HepG2 (cell line): ENCODE results near the gene CADM2. TPM values are rescaled to one million over a fixed set of nuclear protein-coding genes. Genes with fewer than 3 reads are reported as not detected.
A peak's percentile ranks its signal among the peaks of the same experiment; 100 is the strongest.

ENCODE experiments used
- ATM ChIP-seq: fragments of 450-650 bp; IDR thresholded peaks from 2 replicates; pipeline ENCODE4 v1.7.1; 2017; ENCODE audit warnings: mild to moderate bottlenecking, borderline replicate concordance
- BORCS8-MEF2B ChIP-seq: sonication (generic); formaldehyde crosslinking; IDR thresholded peaks from 2 replicates; pipeline ENCODE4 v1.8.0; 2022; ENCODE audit warnings: mild to moderate bottlenecking, missing genetic modification reagents
- ISX ChIP-seq: sonication (generic); formaldehyde crosslinking; conservative IDR thresholded peaks from 2 replicates; pipeline ENCODE4 v1.5.0; 2020; ENCODE audit warnings: missing genetic modification reagents
- MEIS1 ChIP-seq: sonication (generic); formaldehyde crosslinking; IDR thresholded peaks from 2 replicates; pipeline ENCODE4 v1.9.0; 2021; ENCODE audit warnings: mild to moderate bottlenecking, missing genetic modification reagents, moderate library complexity, borderline replicate concordance
- MYC ChIP-seq: sonication (generic); formaldehyde crosslinking; IDR thresholded peaks from 2 replicates; pipeline ENCODE4 v1.9.0; 2021; ENCODE audit warnings: missing genetic modification reagents, borderline replicate concordance
- NCOA5 ChIP-seq: sonication (generic); formaldehyde crosslinking; IDR thresholded peaks from 2 replicates; pipeline ENCODE4 v1.4.0; 2020; ENCODE audit warnings: missing genetic modification reagents
- NONO ChIP-seq, 2 experiments: fragments of 450-650 bp in 1 of 2; sonication (generic) in 1 of 2; formaldehyde crosslinking in 1 of 2; IDR thresholded peaks in 1 of 2; conservative IDR thresholded peaks in 1 of 2; 2 replicates each; pipeline versions ENCODE4 v1.6.1 to v1.8.0; 2017 to 2022; ENCODE audit warnings: mild to moderate bottlenecking in 1 of 2, missing genetic modification reagents in 1 of 2, moderate library complexity in 1 of 2
- NR1H2 ChIP-seq: sonication (generic); formaldehyde crosslinking; IDR thresholded peaks from 2 replicates; pipeline ENCODE4 v1.8.1; 2022; ENCODE audit warnings: low read depth, missing genetic modification reagents, borderline replicate concordance
- NRL ChIP-seq: sonication (generic); formaldehyde crosslinking; IDR thresholded peaks from 2 replicates; pipeline ENCODE4 v1.5.0; 2020; ENCODE audit warnings: missing genetic modification reagents, mild to moderate bottlenecking, moderate library complexity, borderline replicate concordance
- POLR2AphosphoS5 ChIP-seq: IDR thresholded peaks from 2 replicates; pipeline ENCODE4 v1.6.1; 2012; ENCODE audit warnings: low read depth, low read length
- SIX4 ChIP-seq: sonication (generic); formaldehyde crosslinking; IDR thresholded peaks from 2 replicates; pipeline ENCODE4 v1.4.0; 2020; ENCODE audit warnings: missing genetic modification reagents
- UBTF ChIP-seq: sonication (generic); formaldehyde crosslinking; IDR thresholded peaks from 2 replicates; pipeline ENCODE4 v1.4.0; 2020; ENCODE audit warnings: mild to moderate bottlenecking, missing genetic modification reagents
- ZBTB2 ChIP-seq: sonication (generic); formaldehyde crosslinking; IDR thresholded peaks from 2 replicates; pipeline ENCODE4 v1.8.0; 2022; ENCODE audit warnings: low read depth, missing genetic modification reagents
- ZBTB37 ChIP-seq: sonication (generic); formaldehyde crosslinking; IDR thresholded peaks from 2 replicates; pipeline ENCODE4 v1.4.0; 2020; ENCODE audit warnings: mild to moderate bottlenecking, missing genetic modification reagents
- ZNF446 ChIP-seq: sonication (generic); formaldehyde crosslinking; IDR thresholded peaks from 2 replicates; pipeline ENCODE4 v1.5.0; 2020; ENCODE audit warnings: mild to moderate bottlenecking, missing genetic modification reagents
- ZNF484 ChIP-seq: sonication (generic); formaldehyde crosslinking; IDR thresholded peaks from 2 replicates; pipeline ENCODE4 v1.5.1; 2020; ENCODE audit warnings: mild to moderate bottlenecking, low read depth, missing genetic modification reagents, borderline replicate concordance
- polyA plus RNA-seq, 8 experiments: library from polyadenylated mRNA; depleted of rRNA in 3 of 8; stranded (reverse) in 7 of 8; unstranded in 1 of 8; fragments of >200 nt; fragmentation: Illumina TruSeq in 4 of 8; extraction: Trizol in 4 of 8; gene quantifications; 2 replicates each; pipeline versions ENCODE4 v1.2.1 to v1.2.3, GENCODE V29; 2011 to 2016; ENCODE audit warnings: low read depth in 4 of 8, missing spikeins in 1 of 8, mixed read lengths in 1 of 8; ENCODE audit not compliant: insufficient read depth in 1 of 8
- total RNA-seq, 5 experiments: library from RNA; depleted of rRNA; stranded (reverse); fragments of >200 nt; fragmentation: Illumina TruSeq; extraction: Trizol; gene quantifications; 2 replicates each; pipeline ENCODE4 v1.2.3, GENCODE V29; 2016; ENCODE audit warnings: low read depth in 1 of 5
- TF ChIP-seq, protein P1 (sequence below): IDR thresholded peaks from 2 replicates; pipeline ENCODE4 v1.6.1; 2016; ENCODE audit warnings: control low read depth
- TF ChIP-seq, protein P2 (sequence below), 2 experiments: IDR thresholded peaks; 2 replicates each; pipeline ENCODE4 v1.6.1; 2011 to 2012; ENCODE audit warnings: low read length in 2 of 2, borderline replicate concordance in 1 of 2, low read depth in 1 of 2, mild to moderate bottlenecking in 1 of 2, moderate library complexity in 1 of 2

CADM2 gene
- total and polyA plus RNA-seq, 2 of the 13 experiments (the other 11 are each of a cell fraction or from before 2014, with no cell fraction given): not detected

DNA sequence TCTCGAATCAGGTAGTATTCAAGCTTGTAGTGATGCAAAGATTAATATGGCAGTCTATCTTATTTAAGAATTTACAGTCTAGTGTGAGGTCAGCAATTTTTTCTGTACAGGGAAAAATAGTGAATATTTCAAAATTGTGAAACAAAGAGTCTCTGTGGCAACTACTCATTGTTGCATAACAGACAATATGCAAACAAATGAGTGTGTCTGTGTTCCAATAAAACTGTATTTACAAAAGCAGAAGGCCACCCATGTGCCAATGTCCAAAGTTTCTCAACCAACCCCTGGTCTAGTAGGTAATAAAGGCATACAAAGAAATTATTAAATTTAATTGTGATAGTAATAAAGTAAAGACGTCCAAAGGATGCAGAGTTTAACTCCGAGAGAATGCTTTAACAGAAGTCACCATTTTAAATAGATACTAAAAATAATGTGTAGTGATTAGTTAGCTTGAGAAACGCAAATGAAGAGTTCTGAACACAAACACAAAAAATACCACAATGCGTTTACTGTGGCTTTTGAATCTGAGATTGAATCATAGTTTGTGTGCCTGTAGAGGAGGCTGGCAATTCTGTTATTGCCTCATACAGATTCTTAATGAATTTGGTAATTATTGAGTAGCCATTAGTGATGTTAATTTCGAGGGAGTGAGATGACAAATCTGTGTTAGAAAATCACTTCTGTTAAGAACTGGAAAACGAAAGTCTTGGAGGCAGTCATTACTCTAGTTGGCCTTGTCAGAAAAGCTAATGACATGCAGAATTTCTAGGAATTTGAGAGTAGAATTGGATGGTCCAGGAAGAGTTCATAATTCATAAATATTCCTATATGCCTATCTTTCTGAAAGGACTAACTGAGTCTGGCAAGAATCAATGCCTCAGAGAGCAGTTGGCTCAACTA lies 48.7 kb downstream of the CADM2 start (continued):
- TF ChIP-seq, protein P1, sequence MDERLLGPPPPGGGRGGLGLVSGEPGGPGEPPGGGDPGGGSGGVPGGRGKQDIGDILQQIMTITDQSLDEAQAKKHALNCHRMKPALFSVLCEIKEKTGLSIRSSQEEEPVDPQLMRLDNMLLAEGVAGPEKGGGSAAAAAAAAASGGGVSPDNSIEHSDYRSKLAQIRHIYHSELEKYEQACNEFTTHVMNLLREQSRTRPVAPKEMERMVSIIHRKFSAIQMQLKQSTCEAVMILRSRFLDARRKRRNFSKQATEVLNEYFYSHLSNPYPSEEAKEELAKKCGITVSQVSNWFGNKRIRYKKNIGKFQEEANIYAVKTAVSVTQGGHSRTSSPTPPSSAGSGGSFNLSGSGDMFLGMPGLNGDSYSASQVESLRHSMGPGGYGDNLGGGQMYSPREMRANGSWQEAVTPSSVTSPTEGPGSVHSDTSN (CRISPR knock-in tag): no peak
- TF ChIP-seq, protein P2, sequence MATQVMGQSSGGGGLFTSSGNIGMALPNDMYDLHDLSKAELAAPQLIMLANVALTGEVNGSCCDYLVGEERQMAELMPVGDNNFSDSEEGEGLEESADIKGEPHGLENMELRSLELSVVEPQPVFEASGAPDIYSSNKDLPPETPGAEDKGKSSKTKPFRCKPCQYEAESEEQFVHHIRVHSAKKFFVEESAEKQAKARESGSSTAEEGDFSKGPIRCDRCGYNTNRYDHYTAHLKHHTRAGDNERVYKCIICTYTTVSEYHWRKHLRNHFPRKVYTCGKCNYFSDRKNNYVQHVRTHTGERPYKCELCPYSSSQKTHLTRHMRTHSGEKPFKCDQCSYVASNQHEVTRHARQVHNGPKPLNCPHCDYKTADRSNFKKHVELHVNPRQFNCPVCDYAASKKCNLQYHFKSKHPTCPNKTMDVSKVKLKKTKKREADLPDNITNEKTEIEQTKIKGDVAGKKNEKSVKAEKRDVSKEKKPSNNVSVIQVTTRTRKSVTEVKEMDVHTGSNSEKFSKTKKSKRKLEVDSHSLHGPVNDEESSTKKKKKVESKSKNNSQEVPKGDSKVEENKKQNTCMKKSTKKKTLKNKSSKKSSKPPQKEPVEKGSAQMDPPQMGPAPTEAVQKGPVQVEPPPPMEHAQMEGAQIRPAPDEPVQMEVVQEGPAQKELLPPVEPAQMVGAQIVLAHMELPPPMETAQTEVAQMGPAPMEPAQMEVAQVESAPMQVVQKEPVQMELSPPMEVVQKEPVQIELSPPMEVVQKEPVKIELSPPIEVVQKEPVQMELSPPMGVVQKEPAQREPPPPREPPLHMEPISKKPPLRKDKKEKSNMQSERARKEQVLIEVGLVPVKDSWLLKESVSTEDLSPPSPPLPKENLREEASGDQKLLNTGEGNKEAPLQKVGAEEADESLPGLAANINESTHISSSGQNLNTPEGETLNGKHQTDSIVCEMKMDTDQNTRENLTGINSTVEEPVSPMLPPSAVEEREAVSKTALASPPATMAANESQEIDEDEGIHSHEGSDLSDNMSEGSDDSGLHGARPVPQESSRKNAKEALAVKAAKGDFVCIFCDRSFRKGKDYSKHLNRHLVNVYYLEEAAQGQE (IDR thresholded peaks at IDR 0.05; ENCODE audit: borderline replicate concordance in 1 of 2, low read depth in 1 of 2, low read length in 2 of 2): peak in 1 of 2 experiments; percentile 58; a peak in 1 of 4 replicates
- TF ChIP-seq NONO (IDR thresholded peaks at IDR 0.05) (no peak), NONO (CRISPR knock-in tag; conservative IDR thresholded peaks at IDR 0.05) (no peak), NR1H2 (CRISPR knock-in tag) (no peak), POLR2AphosphoS5 (no peak), UBTF (CRISPR knock-in tag) (no peak), ZBTB37 (CRISPR knock-in tag) (no peak), ZNF446 (CRISPR knock-in tag) (no peak), ISX (0 out of 2 replicates have a peak, but pooled peaks have one; percentile 44), MEIS1 (CRISPR knock-in tag) (no peak), BORCS8-MEF2B (CRISPR knock-in tag) (no peak), ZNF484 (CRISPR knock-in tag) (no peak), ATM (no peak; the same call in 1 of the 2 replicates), SIX4 (peak; percentile 31; the same call in 1 of the 2 replicates), NCOA5 (CRISPR knock-in tag) (no peak), NRL (CRISPR knock-in tag) (no peak), ZBTB2 (CRISPR knock-in tag) (no peak), MYC (CRISPR knock-in tag) (no peak)
